Measurements from ENCODE around the gene LITAF.
"Not testable (repeated sequence)": the region's sequence is repeated elsewhere in the genome, so short reads cannot be mapped to it uniquely, and the experiment has no call there.

Gene LITAF

DNA sequence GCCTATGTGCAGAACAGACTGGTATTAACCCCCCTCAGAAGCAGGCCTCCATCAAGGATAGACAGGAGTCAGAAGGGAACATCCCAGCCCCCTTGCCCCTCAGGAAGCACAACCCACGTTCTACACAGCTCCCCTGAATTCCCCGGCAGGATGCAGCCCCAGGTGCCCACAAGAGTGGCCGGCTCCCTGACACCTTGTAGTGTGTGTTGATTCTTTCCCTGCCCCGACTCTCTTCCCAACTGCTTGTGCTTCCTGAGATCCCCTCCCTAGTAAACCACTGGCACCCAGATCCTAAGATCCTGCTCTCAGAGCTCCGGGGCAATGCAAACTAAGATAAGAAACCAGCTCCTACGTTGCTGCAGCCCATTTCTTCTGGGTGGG, 34.8 kb upstream of the LITAF start:
- DNase-seq (ENCODE audit: extremely low read depth in 1 of 2, low read depth in 1 of 2): no peak

DNA sequence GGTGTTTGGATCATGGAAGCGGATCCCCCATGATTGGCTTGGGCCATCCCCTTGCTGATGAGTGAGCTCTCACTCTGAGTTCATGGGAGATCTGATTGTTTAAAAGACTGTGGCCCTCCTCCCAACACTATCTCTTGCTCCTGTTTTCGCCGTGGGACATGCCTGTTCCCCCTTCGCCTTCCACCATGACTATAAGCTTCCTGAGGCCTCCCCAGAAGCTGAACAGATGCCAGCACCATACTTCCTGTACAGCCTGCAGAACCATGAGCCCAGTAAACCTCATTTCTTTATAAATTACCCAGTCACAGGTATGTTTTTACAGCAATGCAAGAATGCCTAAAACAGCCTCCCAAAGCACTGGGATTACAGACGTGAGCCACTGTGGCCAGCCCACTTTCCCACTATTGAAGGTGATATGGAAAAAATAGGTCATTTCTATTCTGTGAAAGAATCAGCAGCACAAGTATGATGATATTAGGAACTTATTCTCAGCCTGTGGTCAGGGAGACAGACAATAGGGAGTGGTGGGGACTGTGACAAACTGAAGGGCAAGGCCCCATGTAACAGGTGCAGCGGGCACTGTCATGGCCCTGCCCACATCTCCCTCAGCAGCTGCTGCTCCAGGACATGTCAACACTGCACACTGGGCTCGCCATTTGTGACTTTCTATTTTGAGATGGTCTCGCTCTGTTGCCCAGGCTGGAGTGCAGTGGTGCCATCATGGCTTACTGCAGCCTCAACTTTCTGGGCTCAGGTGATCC, 33.7 kb upstream of the LITAF start:
- DNase-seq (ENCODE audit: extremely low read depth in 1 of 2, low read depth in 1 of 2): no peak

DNA sequence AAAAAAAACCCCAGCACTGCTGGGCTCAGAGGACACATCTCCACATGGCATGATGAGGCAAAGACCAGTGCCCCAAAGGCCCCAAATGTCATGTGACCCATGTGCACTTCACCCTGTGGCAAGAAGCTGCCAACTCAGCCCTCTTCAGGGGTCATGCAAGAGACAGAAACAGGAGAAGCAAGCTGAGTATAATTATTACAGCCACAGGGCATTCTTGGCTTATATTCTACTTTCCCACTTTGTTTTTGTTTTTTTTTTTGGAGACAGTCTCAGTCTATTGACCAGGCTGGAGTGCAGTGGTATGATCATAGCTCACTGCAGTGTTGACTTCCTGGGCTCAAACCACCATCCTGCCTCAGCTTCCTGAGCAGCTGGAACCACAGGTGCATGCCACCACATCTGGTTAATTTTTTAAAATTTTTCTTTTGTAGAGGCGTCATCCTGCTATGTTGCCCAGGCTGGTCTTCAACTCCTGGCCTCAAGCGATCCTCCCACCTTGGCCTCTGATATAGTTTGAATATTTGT, 32.7 kb upstream of the LITAF start:
- no peak for DNase-seq (ENCODE audit: extremely low read depth in 1 of 2, low read depth in 1 of 2)

DNA sequence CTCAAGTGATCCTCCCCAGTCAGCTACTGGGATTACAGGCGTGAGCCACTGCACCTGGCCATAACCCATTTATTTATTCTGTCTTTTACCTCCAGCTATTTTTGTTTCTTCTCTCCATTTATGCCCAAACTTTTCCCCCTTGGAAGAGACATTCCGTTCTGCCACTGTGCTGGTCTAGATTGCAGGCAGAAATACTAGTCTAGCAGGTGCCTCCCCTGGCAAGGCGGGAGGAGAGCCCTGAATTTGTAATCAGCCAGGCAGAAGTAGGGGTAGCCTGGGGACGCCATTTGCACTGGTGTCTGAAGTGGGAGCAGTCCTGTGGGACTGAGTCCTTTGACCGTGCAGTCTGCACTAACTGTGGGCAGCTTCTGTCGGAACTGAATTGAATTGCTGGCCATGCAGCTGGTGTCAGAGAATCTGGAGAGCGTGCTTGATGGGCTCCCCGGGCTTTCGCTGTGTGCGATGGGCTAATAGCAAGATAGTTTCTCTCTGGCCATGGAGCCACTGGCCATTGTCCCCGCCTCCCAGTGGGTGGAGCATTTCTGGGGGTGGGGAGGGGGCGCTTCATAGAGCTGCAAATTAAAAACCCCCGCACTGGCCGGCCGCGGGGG, 31.5 kb upstream of the LITAF start:
- no peak for DNase-seq (ENCODE audit: extremely low read depth in 1 of 2, low read depth in 1 of 2)

DNA sequence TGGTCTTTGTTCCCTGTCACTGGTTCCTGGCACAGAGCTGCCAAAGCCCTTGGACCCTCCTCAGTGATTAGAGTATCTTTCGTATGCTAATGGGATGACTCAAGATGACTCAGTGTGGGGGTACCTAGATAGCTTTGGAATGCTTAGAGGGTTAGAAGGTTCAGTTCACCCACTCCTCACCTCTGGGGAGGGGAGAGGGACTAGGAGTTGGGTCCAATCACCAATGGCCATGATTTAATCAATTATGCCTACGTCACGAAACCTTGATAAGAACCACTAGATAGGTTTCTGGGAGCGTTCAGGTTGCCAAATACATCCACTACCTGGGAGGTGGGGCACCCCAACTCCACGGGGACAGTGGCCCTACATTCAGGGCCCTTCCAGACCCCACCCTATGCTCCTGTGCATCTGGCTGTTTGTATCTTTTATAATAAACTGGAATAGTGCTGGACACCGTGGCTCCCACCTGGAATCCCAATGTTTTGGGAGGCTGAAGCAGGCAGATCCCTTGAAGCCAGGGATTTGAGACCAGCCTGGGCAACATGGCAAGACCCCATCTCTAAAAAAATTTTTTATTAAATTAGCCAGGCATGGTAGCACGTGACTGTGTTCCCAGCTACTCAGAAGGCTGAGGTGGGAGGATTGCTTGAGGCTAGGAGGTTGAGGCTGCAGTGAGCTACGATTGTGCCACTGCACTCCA, 29.2 kb upstream of the LITAF start:
- DNase-seq (ENCODE audit: extremely low read depth in 1 of 2, low read depth in 1 of 2): no peak

DNA sequence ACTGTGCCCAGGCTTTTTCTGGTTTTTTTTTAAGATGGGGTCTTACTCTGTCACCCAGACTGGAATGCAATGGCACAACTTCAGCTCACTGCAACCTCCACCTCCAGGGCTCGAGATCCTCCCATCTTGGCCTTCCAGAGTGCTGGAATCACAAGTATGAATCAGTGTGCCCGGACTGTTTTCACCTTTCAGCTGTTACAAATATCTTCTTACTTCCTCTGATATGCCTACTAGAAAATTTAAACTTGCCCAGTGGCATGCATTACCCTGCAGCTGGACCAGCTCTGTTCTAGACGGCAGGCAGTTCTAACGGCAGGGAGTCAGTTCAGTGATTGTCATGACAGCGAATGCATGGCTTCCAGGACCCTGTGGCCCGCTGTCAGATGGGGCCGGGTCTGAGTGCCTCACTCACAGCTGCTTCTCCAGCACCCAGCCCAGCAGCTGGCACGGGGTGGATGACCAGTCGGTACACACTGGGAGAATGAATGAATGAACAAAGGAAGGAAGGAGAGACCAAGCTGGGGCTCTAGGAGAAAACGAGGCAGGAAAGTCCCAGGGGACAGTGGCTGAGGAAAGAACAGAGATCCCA, 28.0 kb upstream of the LITAF start:
- no peak for DNase-seq (ENCODE audit: extremely low read depth in 1 of 2, low read depth in 1 of 2)

DNA sequence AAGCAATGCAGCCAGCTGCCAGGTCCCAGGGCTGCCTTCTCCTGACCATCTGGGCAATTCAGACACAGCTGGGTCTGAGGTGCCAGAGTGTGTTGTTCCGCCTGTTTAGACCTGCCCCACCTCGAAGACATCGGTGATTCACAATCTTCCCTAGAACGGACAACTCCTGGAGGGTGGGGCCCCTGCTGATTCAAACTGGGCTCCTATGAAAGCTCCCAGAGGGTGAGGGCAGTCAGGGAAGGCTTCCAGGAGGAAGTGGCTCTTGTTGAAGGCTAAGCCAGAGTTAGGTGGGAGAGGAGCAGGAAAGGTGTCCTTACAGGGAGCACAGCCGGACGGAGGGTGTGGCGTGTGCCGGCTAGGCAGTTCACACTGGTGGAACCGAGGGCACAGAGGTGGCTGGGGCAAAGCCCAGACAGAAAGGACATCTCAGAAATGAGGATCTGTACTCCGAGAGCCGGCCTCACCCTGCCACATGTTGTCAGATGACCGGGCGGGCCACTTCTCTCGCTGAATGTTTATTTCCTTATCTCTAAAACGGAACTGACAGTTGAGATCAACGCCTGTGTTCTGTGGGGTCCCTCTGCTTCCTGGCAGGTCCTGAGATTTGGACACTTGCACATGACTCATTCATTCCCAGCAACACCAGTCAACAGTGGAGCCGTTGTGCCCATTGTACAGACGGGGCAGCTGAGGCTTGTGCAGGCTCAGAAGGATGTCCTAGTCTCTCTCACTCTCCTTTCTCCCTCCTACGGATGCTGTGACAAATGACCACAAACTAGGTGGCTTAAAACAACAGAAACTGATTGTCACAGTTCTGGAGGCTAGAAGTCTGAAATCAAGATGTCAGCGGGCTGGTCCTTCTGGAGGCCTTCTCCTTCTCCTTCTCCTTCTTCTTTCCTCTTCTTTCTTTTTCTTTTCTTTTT, 26.9 kb upstream of the LITAF start:
- DNase-seq (ENCODE audit: extremely low read depth in 1 of 2, low read depth in 1 of 2): no peak

DNA sequence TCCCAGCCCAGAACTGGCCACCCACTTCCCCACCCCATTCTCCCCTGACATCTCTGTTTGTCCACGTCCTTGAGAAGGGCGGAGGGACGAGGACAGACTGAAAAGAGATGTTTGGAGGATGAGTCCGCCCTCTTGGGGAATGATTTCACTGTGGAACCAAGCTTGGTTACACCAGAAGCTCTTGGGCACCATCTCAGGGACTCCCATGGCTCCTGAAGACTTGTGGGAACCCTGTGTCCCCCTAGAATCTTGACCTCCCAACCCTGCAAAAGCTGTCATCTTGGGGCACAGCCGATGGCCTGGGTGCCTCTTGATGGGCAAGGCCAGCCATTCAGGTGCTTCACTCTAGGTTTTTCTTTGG, 25.9 kb upstream of the LITAF start:
- DNase-seq (ENCODE audit: extremely low read depth in 1 of 2, low read depth in 1 of 2): no peak

DNA sequence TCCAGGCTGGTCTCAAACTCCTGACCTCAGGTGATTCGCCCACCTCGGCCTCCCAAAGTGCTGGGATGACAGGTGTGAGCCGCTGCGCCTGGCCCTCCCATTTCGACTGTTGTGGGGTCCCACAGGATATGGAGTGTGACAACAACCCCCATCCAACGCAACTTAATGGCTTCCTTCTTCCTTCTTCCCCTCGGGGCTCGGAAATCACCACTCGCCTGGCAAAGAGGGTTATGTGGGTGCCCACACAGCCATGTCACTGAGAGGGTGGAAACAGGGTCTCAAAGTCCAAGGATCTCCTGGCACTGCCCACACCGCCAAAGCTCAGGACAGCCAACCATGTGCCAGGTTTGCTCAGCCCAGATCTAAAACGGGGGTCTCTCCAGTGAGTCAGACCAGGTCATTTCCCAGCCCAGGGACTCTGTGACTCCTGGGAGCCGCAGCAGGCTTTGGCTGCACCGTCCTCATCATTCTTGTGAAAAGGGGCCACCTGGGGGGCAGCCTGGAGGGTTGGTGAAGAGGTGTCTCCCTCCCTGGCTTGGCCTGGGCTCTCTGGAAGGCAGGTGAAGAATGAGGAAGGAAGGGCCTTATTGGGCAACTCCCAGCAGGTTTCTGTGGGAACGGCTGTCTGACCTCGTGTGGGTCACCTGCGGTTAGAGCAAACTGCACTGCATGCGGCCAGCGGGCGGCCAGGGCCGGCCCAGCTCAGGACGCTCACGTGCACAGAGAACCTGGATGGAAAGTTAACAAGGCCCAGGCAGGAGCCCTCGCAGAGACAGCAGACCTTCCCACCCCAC, 25.3 kb upstream of the LITAF start:
- no peak for DNase-seq (ENCODE audit: extremely low read depth in 1 of 2, low read depth in 1 of 2)

DNA sequence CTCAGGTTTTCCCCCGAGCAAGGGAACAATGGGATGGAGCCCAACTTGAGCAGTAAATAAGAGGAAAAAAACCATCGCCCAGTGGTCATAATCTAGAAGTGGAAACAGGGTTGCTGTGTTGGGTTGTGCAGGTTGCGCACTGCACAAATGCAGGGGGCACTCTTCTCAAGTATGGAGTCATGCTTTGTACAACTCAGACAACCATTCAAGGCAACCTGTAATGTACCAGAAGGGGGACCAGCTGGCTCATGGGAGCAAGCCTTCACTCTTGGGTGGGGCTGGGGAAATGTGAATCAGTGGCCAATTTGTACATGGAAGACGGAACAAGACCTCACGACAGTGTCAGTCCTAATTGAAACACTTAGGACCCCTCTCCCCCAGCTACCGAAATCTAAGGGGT, 23.9 kb upstream of the LITAF start:
- DNase-seq (ENCODE audit: extremely low read depth in 1 of 2, low read depth in 1 of 2): no peak

DNA sequence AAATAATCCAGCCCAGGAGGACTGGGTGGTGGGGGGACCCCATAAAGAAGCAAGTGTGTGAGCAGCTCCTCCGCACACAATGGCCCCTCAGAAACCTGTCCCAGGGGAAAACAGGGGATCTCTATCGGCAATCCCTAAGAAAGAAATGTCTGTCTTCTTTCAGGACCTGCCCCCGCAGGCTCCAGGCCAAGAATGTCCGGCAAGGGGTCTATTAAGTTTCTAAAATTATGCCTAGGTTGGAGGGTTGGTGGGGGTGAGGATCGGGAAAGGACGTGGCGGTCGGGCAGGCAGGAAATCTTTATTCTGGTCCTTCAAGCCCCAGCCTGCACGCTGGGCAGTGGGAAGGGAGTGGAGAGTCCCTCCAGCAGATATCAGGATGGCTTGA, 23.4 kb upstream of the LITAF start:
- DNase-seq (ENCODE audit: extremely low read depth in 1 of 2, low read depth in 1 of 2): no peak

DNA sequence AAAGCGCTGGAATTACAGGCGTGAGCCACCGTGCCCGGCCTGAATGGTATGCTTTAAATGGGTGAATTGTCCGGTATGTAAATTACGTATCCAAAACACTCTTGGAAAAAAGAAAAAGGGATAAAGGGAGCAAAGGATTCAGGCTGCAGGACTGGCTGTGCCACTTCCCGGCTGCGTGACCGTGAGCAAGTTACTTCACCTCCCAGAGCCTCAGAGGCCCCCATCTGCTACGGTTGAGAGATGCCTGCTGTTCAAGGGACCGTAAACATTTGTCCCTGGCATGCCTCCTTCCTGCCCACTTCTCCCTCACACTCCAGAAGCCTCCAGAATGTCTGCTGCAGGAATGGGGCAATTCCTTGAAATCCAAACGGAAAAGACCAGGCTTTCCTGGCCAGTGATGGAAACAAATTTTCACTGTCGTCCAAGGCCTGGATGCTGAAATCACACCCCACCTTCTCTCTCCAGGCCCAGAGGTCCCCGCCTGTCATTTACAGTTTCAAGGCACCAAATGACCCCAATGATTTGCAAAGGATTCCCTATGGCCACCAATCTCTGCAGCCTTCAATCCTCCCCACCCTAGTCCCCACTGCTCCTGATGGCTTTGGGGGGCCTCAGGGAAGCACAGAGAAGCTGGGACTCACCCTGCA, 22.9 kb upstream of the LITAF start:
- no peak for DNase-seq (ENCODE audit: extremely low read depth in 1 of 2, low read depth in 1 of 2)

DNA sequence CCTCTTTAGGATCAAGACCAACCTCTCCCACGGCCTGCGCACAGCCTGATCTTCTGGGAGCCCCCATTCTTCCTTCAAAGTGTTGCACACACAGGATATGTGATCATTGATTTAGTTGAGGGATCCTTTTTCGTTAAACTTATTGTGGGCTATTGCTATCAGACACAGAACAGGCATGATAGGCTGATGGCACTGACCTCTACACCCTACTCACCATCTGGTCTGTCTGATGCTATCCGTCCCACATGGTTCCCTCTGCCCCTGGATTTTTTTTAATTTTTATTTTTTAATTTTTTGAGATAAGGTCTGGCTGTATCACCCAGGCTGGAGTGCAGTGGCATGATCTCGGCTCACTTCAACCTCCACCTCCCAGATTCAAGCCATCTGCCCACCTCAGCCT, 19.2 kb upstream of the LITAF start:
- no peak for DNase-seq (ENCODE audit: extremely low read depth in 1 of 2, low read depth in 1 of 2)

DNA sequence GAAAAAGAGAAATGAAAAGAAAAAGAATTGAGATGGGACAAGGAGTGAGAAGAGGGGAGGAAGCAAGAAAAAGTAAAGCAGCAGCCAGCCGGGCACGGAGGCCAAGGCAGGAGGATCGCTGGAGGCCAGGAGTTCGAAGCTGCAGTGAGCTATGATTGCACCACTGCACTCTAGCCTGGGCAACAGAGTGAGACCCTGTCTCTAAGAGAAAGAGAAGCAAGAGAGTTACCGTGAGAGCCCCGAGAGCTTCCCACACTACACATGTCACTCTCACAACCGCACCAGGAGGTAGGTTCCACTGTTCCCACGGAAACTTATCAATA, 18.8 kb upstream of the LITAF start:
- no peak for DNase-seq (ENCODE audit: extremely low read depth in 1 of 2, low read depth in 1 of 2)

DNA sequence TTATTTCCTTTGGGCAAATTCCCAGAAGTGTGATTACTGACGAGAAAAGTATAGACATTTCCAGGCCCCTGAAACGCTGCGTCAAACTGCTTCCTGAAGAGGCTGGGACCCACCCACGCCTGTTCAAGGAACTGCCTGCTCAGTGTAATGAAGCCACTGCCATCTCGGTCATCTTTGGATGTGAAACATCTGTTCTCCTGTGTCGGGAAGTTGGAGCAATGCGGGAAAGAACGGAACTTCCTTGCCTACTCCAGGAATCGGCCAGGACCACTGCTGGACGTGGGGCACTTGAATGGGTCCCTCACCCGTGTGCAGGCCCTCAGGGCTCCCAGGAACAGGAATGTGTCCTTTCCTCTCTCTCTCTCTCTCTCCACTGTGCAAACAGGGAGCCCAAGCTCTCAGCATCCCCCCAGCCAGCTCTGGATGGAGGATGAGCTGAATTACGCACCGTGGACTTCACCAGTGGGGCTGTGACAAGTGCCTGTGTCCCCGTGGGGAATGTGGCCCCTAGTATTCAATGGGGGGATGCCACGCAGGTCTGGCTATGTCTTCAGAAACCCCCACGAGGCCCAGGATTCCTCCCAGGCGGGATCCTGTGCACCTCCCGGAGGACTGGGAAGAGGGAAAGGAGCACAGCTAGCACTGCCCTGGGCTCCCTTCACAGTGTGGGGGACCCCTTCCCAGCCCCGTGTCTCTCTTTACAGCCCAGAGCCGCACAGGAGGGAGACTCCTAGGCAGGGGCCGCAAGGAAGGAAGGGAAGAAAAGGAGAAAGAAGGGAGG, 18.3 kb upstream of the LITAF start:
- no peak for DNase-seq (ENCODE audit: extremely low read depth in 1 of 2, low read depth in 1 of 2)

DNA sequence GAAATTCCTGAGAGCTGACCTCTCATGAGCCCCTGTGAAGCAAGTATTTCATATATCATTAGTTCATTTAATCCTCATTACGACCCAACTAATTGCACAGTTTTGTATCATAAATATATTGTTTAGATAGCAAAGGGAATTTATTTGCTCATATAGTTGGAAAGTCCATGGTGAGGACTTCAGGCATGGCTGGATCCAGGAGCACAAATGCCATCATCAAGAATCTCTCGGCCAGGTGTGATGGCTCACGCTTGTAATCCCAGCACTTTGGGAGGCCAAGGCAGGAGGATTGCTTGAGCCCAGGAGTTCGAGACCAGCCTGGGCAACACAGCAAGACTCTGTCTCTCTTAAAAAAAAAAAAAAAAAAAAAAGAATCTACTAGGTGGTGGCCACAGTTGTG, 17.6 kb upstream of the LITAF start:
- not testable (repeated sequence) for DNase-seq (ENCODE audit: extremely low read depth in 1 of 2, low read depth in 1 of 2)

DNA sequence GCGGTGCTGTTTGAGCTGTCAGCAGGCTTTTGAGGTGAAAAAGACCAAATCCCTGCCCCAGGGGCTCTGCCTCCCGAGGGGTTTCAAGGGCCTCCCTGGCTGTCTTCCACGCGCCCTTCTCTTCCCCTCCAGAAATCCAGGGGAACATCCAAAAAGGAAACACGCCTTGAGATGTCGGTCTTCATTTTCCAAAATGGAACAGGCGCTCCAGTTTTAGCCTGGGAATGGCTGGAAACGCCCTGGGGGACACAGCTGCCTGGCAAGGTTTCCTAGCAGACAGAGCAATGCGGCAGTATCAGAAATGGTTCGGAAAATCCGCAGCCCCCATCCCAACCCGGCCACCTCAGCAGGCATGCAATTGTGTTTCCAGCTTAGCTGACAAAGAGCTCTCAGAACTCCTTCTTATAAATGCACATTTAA, 16.6 kb upstream of the LITAF start:
- no peak for DNase-seq (ENCODE audit: extremely low read depth in 1 of 2, low read depth in 1 of 2)

DNA sequence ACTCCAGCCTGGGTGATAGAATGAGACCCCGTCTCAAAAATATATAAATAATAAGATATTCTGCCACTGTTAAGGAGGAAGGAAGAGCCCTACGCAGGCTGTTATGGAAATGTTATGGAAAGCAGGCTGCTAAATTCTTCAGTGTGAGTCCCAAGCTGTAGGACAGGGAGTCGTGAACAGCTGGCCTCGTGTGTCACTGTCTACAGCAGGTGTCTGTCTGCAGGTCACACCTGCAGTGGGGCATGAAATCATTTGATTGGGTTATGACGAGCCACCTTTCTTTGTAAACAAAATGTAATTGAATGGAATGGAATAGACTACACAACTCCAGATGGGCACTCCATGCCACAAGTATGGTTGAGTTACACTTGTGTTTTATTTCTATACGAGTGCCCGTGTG, 15.6 kb upstream of the LITAF start:
- DNase-seq (ENCODE audit: extremely low read depth in 1 of 2, low read depth in 1 of 2): no peak

DNA sequence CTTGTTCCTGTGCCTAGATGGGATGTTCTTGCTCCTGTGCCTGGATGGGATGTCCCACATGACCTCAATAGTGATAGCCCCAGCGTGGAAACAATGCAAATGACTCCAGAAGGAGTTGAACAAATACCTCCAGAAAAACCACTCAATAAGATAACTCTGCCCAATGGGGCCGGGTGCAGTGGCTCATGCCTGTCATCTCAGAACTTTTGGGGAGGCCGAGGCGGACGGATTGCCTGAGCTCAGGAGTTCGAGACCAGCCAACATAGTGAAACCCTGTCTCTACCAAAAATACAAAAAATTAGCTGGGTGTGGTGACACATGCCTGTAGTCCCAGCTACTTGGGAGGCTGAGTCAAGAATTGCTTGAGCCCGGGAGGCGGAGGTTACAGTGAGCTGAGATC, 15.2 kb upstream of the LITAF start:
- no peak for DNase-seq (ENCODE audit: extremely low read depth in 1 of 2, low read depth in 1 of 2)

Data from stimulated activated CD8-positive, alpha-beta memory T cell treated with anti-CD3 and anti-CD28 coated beads, Interleukin-7, amount 100 ng/mL, for 48 hours (primary cell).